Fibroblast of lung (primary cell): Measurements from ENCODE around the gene PTOV1. TPM values are rescaled to one million over a fixed set of nuclear protein-coding genes. Genes with fewer than 3 reads are reported as not detected.

Experiments
- DNase-seq, 2 donors: peaks; one replicate each; pipeline versions ENCODE4 v3.0.0 to v3.0.0-alpha.2; 2010; ENCODE audit warnings: low read depth in 2 of 2
- H2AFZ ChIP-seq: 2 replicates; pipeline ENCODE4 v1.5.1; 2012; ENCODE audit warnings: low read length, control low read depth, inconsistent platforms
- H3K27ac ChIP-seq: 2 replicates; pipeline ENCODE4 v1.5.1; 2011; ENCODE audit warnings: low read length, control low read depth; ENCODE audit not compliant: insufficient read depth
- H3K27me3 ChIP-seq: 2 replicates; pipeline ENCODE4 v1.5.1; 2011; ENCODE audit warnings: mild to moderate bottlenecking, low read length; ENCODE audit not compliant: control insufficient read depth, insufficient read depth
- H3K36me3 ChIP-seq: 2 replicates; pipeline ENCODE4 v1.5.1; 2011; ENCODE audit warnings: low read length; ENCODE audit not compliant: control insufficient read depth, insufficient read depth
- H3K4me1 ChIP-seq: 2 replicates; pipeline ENCODE4 v1.5.1; 2011; ENCODE audit warnings: low read length; ENCODE audit not compliant: control insufficient read depth, insufficient read depth; ENCODE audit errors: extremely low read depth
- H3K4me2 ChIP-seq: 2 replicates; pipeline ENCODE4 v1.5.1; 2011; ENCODE audit warnings: low read length, control low read depth; ENCODE audit not compliant: insufficient read depth; ENCODE audit errors: extremely low read depth
- H3K4me3 ChIP-seq, 4 experiments: fragments of 200-600 bp in 1 of 4; sonication (generic) in 1 of 4; replicated peaks in 1 of 4; 2 replicates each; pipeline ENCODE4 v1.5.1; 2011 to 2016; ENCODE audit warnings: low read length in 4 of 4, low read depth in 3 of 4, mild to moderate bottlenecking in 3 of 4, control low read depth in 2 of 4, inconsistent platforms in 1 of 4, mixed read lengths in 1 of 4; ENCODE audit not compliant: insufficient read depth in 1 of 4; ENCODE audit errors: control extremely low read depth in 1 of 4
- H3K79me2 ChIP-seq: 2 replicates; pipeline ENCODE4 v1.5.1; 2012; ENCODE audit warnings: mild to moderate bottlenecking, low read length, inconsistent platforms; ENCODE audit not compliant: control insufficient read depth, insufficient read depth
- H3K9ac ChIP-seq: 2 replicates; pipeline ENCODE4 v1.5.1; 2011; ENCODE audit warnings: mild to moderate bottlenecking, low read length, control low read depth; ENCODE audit not compliant: insufficient read depth
- H3K9me3 ChIP-seq: 2 replicates; pipeline ENCODE4 v1.5.1; 2012; ENCODE audit warnings: low read depth, low read length; ENCODE audit not compliant: control insufficient read depth, insufficient read depth
- H4K20me1 ChIP-seq: 2 replicates; pipeline ENCODE4 v1.5.1; 2011; ENCODE audit warnings: low read length; ENCODE audit not compliant: control insufficient read depth, insufficient read depth; ENCODE audit errors: extremely low read depth
- EZH2 ChIP-seq: IDR thresholded peaks from 2 replicates; pipeline ENCODE4 v1.5.1; 2012; ENCODE audit warnings: low read length, control low read depth, mild to moderate bottlenecking; ENCODE audit errors: missing control alignments
- polyA plus RNA-seq, 2 donors: library from polyadenylated mRNA; depleted of rRNA in 1 of 2; stranded (reverse) in 1 of 2; unstranded in 1 of 2; fragments of >200 nt; gene quantifications; 2 replicates each; pipeline ENCODE4 v1.2.1, GENCODE V29; 2011 to 2012; ENCODE audit warnings: missing spikeins in 1 of 2
- total RNA-seq: library from RNA; depleted of rRNA; stranded (reverse); fragments of >200 nt; gene quantifications from 2 replicates; pipeline ENCODE4 v1.2.1, GENCODE V29; 2014
- TF ChIP-seq, protein P1 (sequence below), 2 donors: IDR thresholded peaks in 1 of 2; conservative IDR thresholded peaks in 1 of 2; 1 replicate in 1 of 2; 2 replicates in 1 of 2; pipeline ENCODE4 v1.5.1; 2011 to 2012; ENCODE audit warnings: low read length in 2 of 2, control low read depth in 1 of 2, inconsistent platforms in 1 of 2, low read depth in 1 of 2, mild to moderate bottlenecking in 1 of 2

The PTOV1 gene
- total and polyA plus RNA-seq, 2 donors (not counting 1 experiment from before 2014, with no cell fraction given), result 41.1 to 56.0 TPM

DNA sequence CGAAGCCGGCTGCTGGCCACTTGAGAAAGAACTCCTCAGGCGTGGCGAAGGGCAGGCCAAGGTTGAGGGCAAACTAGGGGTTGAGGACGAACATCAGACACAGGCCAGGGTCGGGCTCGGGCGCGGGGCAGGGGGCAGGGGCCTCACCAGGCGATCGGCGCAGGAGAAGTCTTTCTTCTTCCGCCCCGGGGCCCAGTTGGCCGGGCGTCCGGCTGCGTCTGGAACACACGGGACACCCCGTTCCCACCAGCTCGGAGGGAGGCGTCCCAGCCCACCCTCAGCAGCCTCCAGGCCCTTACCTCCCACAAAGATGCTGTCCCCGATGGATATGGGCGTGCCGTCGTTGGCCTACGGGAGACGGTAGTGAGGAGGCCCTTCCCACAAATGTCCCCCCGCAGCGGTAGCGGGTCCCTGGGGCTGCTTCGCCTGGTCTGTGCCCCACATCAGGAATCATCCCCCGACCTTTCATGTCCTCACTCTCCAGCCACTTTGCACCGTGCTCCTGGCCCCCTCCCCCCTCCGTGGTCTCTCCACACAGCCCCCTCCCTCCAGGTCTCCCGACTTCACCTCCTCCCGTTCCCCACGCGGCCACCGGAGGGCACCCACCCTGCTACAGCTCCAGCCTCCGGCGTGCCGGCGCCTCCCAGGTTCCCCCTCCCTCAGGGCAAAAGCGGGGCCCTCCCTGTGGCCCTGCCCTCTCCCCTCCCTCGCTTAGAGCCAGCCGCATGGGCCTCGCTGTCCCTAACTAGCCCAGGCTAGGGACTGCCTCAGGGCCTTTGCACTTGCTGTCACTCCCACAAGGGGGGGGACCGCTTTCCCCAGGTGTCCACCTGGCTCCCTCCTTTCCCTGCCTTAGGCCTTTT, 11.7 kb downstream of the PTOV1 start:
- Histone ChIP-seq H3K9ac (no peak overlapping the region), H3K4me2 (no peak overlapping the region), H3K36me3 (peaks cover 45% of the 10 kb centered on the region), H3K79me2 (peaks cover 24% of the 10 kb centered on the region), H3K27ac (no peak overlapping the region), H3K4me1 (peaks cover 16% of the 10 kb centered on the region), H3K4me3 (no peak overlapping the region), H3K27me3 (no peaks in the 10 kb centered on the region), H3K9me3 (no peaks in the 10 kb centered on the region), H2AFZ (no peak overlapping the region), H4K20me1 (no peaks in the 10 kb centered on the region)
- no peak for DNase-seq
- TF ChIP-seq EZH2, result no peak
- TF ChIP-seq, protein P1, sequence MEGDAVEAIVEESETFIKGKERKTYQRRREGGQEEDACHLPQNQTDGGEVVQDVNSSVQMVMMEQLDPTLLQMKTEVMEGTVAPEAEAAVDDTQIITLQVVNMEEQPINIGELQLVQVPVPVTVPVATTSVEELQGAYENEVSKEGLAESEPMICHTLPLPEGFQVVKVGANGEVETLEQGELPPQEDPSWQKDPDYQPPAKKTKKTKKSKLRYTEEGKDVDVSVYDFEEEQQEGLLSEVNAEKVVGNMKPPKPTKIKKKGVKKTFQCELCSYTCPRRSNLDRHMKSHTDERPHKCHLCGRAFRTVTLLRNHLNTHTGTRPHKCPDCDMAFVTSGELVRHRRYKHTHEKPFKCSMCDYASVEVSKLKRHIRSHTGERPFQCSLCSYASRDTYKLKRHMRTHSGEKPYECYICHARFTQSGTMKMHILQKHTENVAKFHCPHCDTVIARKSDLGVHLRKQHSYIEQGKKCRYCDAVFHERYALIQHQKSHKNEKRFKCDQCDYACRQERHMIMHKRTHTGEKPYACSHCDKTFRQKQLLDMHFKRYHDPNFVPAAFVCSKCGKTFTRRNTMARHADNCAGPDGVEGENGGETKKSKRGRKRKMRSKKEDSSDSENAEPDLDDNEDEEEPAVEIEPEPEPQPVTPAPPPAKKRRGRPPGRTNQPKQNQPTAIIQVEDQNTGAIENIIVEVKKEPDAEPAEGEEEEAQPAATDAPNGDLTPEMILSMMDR (conservative IDR thresholded peaks at IDR 0.05 in 1 of 2, IDR thresholded peaks at IDR 0.05 in 1 of 2; ENCODE audit: low read depth in 1 of 2, low read length in 2 of 2), result peak in 1 of 2 donors; percentile 11

DNA sequence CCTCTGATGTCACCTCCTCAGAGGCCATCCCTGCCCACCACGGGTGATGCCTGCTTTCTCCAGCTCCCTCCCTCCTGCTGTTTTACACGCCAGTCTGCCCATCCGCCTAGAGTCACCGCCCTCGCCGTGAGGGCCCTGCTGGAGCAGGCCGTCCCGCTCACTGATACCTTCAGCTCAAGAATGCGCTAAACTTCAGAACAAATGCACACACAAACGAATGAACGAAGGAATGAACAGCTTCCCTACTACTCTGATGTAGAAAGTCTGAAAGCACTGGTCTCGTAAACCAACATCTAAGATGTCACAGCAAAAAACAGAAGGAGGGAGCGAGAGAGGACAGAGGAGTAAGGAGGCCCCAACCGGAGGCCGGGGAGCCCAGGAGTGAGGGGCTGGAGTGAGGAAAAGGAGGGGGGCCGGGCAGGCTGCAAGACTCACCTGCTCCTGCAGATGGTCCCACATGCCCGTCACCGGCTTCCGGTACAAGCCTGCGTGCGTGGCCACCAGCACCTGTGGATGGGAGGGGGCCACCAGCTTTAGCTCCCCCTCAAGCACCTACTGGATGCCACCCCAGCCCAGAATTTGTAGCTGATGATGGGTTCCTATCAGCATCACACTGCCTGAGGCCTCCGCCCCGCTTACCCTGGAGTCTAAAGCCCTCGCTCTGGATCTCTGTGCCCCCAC, 12.4 kb downstream of the PTOV1 start:
- TF ChIP-seq, protein P1 (conservative IDR thresholded peaks at IDR 0.05 in 1 of 2, IDR thresholded peaks at IDR 0.05 in 1 of 2; ENCODE audit: low read depth in 1 of 2, low read length in 2 of 2), result no peak
- TF ChIP-seq EZH2, result no peak
- Histone ChIP-seq H3K4me2 (no peak overlapping the region), H3K36me3 (peaks cover 40% of the 10 kb centered on the region)

DNA sequence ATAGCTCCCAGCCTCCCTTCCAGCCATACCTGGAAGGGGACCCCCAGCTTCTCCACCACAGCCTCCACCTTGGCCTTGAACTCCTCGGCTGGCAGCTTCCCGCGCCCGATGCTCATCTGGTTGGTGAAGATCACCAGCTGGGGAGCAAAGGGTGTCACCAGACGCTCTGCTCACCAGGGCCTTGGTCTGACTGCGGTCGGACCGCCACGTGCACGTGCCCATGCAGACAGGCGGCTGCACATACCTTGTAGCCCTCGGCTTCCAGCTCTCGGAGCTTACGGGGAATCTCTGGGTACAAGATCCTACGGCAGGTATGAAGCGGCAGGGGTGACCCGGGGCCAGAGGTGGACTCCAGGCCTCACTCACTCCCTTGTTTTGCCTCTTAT, 13.0 kb downstream of the PTOV1 start:
- H3K9me3 ChIP-seq, result no peaks in the 10 kb centered on the region
- no peak overlapping the region for H3K4me2 ChIP-seq
- peaks cover 34% of the 10 kb centered on the region for H3K36me3 ChIP-seq
- no peak overlapping the region for H3K4me3 ChIP-seq
- no peaks in the 10 kb centered on the region for H3K27me3 ChIP-seq
- no peak for DNase-seq
- H3K9ac ChIP-seq, result no peak overlapping the region
- TF ChIP-seq, protein P1 (conservative IDR thresholded peaks at IDR 0.05 in 1 of 2, IDR thresholded peaks at IDR 0.05 in 1 of 2; ENCODE audit: low read depth in 1 of 2, low read length in 2 of 2), result no peak
- no peak for TF ChIP-seq EZH2
- no peak overlapping the region for H3K27ac ChIP-seq
- H4K20me1 ChIP-seq, result no peaks in the 10 kb centered on the region
- H2AFZ ChIP-seq, result no peak overlapping the region
- H3K79me2 ChIP-seq, result peaks cover 24% of the 10 kb centered on the region
- peaks cover 14% of the 10 kb centered on the region for H3K4me1 ChIP-seq

More for the DNA sequence above, 12.4 kb downstream of the PTOV1 start:
- H3K9me3 ChIP-seq, result no peaks in the 10 kb centered on the region
- peaks cover 16% of the 10 kb centered on the region for H3K4me1 ChIP-seq
- no peak overlapping the region for H3K9ac ChIP-seq
- no peak overlapping the region for H3K4me3 ChIP-seq
- H3K79me2 ChIP-seq, result peaks cover 24% of the 10 kb centered on the region
- no peak overlapping the region for H2AFZ ChIP-seq
- no peak for DNase-seq
- H4K20me1 ChIP-seq, result no peaks in the 10 kb centered on the region
- no peak overlapping the region for H3K27ac ChIP-seq
- H3K27me3 ChIP-seq, result no peaks in the 10 kb centered on the region
